OCI-LY7 (cell line): ENCODE results near the gene AP3S2. TPM values are rescaled to one million over a fixed set of nuclear protein-coding genes. Genes with fewer than 3 reads are reported as not detected.

ENCODE experiments used
- microRNA-seq: library from miRNA; unstranded; fragments of <30 nt; microRNA quantifications from one replicate; pipeline ENCODE4 v1.2.0, GENCODE V29; 2022; ENCODE audit warnings: borderline replicate concordance
- small RNA-seq: library from RNA; depleted of rRNA; stranded (forward); fragments of <200 nt; gene quantifications from one replicate; pipeline ENCODE3, GENCODE V24; 2014
- total RNA-seq, 2 experiments: library from RNA; depleted of rRNA in 1 of 2; stranded (reverse); fragments of >200 nt in 1 of 2; shearing (Covaris generic) in 1 of 2; gene quantifications; 2 replicates each; pipeline ENCODE4 v1.2.3, GENCODE V29; 2014 to 2022

Gene AP3S2
- total RNA-seq, 2 experiments from 2014 or later: 20.8 to 30.4 TPM

Small RNA genes lying within 50 kb of the gene (microRNA-seq; reads per million reads assigned to microRNA genes)
- gene MIR5009 (6.1 reads per million), gene MIR5094 (not detected)

Small RNA genes lying within 50 kb of the gene (small RNA-seq; reads per million reads assigned to genes)
- gene MIR5009 (not detected), gene MIR5094 (not detected), gene RNU6-1111P (not detected), gene RNU7-111P (not detected)

Other genes with a start within 250 kb of the AP3S2 start
- not detected in 2 replicates for gene KIF7, start 238.5 kb downstream of the AP3S2 start, total RNA-seq (2014; rRNA removed; shearing (Covaris generic))
- 0.10 TPM in 1 of 2 replicates, not detected in the other for gene KIF7, start 238.5 kb downstream of the AP3S2 start, total RNA-seq (2022)
- not detected in 2 replicates for gene PLIN1, start 214.6 kb downstream of the AP3S2 start, total RNA-seq (2014; rRNA removed; shearing (Covaris generic))
- 0.19 and 0.46 TPM in 2 replicates for gene PLIN1, start 214.6 kb downstream of the AP3S2 start, total RNA-seq (2022)
- gene PEX11A, start 203.2 kb downstream of the AP3S2 start, total RNA-seq (2014; rRNA removed; shearing (Covaris generic)): 2.0 and 2.4 TPM in 2 replicates
- gene PEX11A, start 203.2 kb downstream of the AP3S2 start, total RNA-seq (2022): 0.77 and 2.8 TPM in 2 replicates
- 0.19 TPM in 1 of 2 replicates, not detected in the other for gene WDR93, start 203.2 kb downstream of the AP3S2 start, total RNA-seq (2014; rRNA removed; shearing (Covaris generic))
- gene WDR93, start 203.2 kb downstream of the AP3S2 start, total RNA-seq (2022): not detected in 2 replicates
- 0.05 and 3.5 TPM in 2 replicates for gene MESP1, start 142.7 kb downstream of the AP3S2 start, total RNA-seq (2014; rRNA removed; shearing (Covaris generic))
- gene MESP1, start 142.7 kb downstream of the AP3S2 start, total RNA-seq (2022): not detected in 2 replicates
- gene MESP2, start 117.7 kb downstream of the AP3S2 start, total RNA-seq (2014; rRNA removed; shearing (Covaris generic)): not detected in 2 replicates
- gene MESP2, start 117.7 kb downstream of the AP3S2 start, total RNA-seq (2022): not detected in 2 replicates
- gene ANPEP, start 79.1 kb downstream of the AP3S2 start, total RNA-seq (2014; rRNA removed; shearing (Covaris generic)): 0.03 and 0.10 TPM in 2 replicates
- 0.29 TPM in 1 of 2 replicates, not detected in the other for gene ANPEP, start 79.1 kb downstream of the AP3S2 start, total RNA-seq (2022)
- gene ARPIN, start 19.0 kb upstream of the AP3S2 start, total RNA-seq (2014; rRNA removed; shearing (Covaris generic)): not detected in 2 replicates
- gene ARPIN, start 19.0 kb upstream of the AP3S2 start, total RNA-seq (2022): not detected in 2 replicates
- gene ZNF710, start 107.3 kb upstream of the AP3S2 start, total RNA-seq (2014; rRNA removed; shearing (Covaris generic)): 8.6 and 13.8 TPM in 2 replicates
- gene ZNF710, start 107.3 kb upstream of the AP3S2 start, total RNA-seq (2022): 19.0 and 21.9 TPM in 2 replicates
- 204 and 220 TPM in 2 replicates for gene IDH2, start 208.5 kb upstream of the AP3S2 start, total RNA-seq (2014; rRNA removed; shearing (Covaris generic))
- 216 and 224 TPM in 2 replicates for gene IDH2, start 208.5 kb upstream of the AP3S2 start, total RNA-seq (2022)